T-cell (primary cell): ENCODE measurements around the gene TCF12. TPM values are rescaled to one million over a fixed set of nuclear protein-coding genes. Genes with fewer than 3 reads are reported as not detected.

Source experiments
- ATAC-seq, 4 experiments: fragments of 200-7000 bp in 3 of 4; fragments of 150-1000 bp in 1 of 4; cut with Tn5 transposase; replicated peaks in 1 of 4; 1 replicate in 3 of 4; 2 replicates in 1 of 4; pipeline ENCODE4 v1.10.0; 2021; ENCODE audit warnings: moderate library complexity in 3 of 4, mild to moderate bottlenecking in 2 of 4, moderate number of reproducible peaks in 1 of 4
- CTCF ChIA-PET, 2 donors: fragments of 300-600 bp; sonication (Branson Sonifier 250); formaldehyde crosslinking; loops; one replicate each; lab custom pipeline; 2022; ENCODE audit warnings: antibody characterized with exemption in 2 of 2; lab: Charles Lee
- POLR2A ChIA-PET, 2 donors: fragments of 300-600 bp; sonication (Branson Sonifier 250); formaldehyde crosslinking; loops; one replicate each; lab custom pipeline; 2022; ENCODE audit warnings: antibody characterized with exemption in 2 of 2; lab: Charles Lee
- DNase-seq, 35 experiments: peaks; one replicate each; pipeline versions ENCODE4 v3.0.0 to v3.0.0-alpha.2; 2013 to 2023
- H3K27ac ChIP-seq: one replicate; pipeline ENCODE4 v1.5.1; 2013; ENCODE audit warnings: low read length
- H3K27me3 ChIP-seq, 2 experiments: replicated peaks in 1 of 2; 1 replicate in 1 of 2; 2 replicates in 1 of 2; pipeline versions ENCODE4 v1.6.1 to v1.7.0; 2013; ENCODE audit warnings: low read length in 1 of 2, mixed read lengths in 1 of 2; ENCODE audit not compliant: control insufficient read depth in 2 of 2, insufficient read depth in 2 of 2; ENCODE audit errors: extremely low read depth in 1 of 2
- H3K36me3 ChIP-seq, 2 donors: 1 replicate in 1 of 2; 2 replicates in 1 of 2; pipeline versions ENCODE4 v1.6.1 to v1.7.0; 2013; ENCODE audit warnings: low read length in 1 of 2; ENCODE audit not compliant: control insufficient read depth in 2 of 2, insufficient read depth in 1 of 2; ENCODE audit errors: extremely low read depth in 1 of 2
- H3K4me1 ChIP-seq, 2 experiments: 1 replicate in 1 of 2; 2 replicates in 1 of 2; pipeline versions ENCODE4 v1.6.1 to v1.7.0; 2013; ENCODE audit warnings: low read length in 2 of 2, mixed read lengths in 1 of 2; ENCODE audit not compliant: insufficient read depth in 2 of 2, control insufficient read depth in 1 of 2; ENCODE audit errors: extremely low read depth in 1 of 2
- H3K4me3 ChIP-seq, 2 donors: 1 replicate in 1 of 2; 2 replicates in 1 of 2; pipeline versions ENCODE4 v1.5.1 to v1.7.0; 2013; ENCODE audit warnings: mild to moderate bottlenecking in 2 of 2, low read length in 1 of 2, moderate library complexity in 1 of 2; ENCODE audit not compliant: control insufficient read depth in 1 of 2; ENCODE audit errors: extremely low read depth in 1 of 2
- H3K9me3 ChIP-seq: 2 replicates; pipeline ENCODE4 v1.7.0; 2013
- H3K27ac Mint-ChIP-seq, 2 donors: one replicate each; pipeline ENCODE4 v1.8.0; 2020 to 2021; ENCODE audit warnings: mild to moderate bottlenecking in 2 of 2, mixed read lengths in 2 of 2
- H3K27me3 Mint-ChIP-seq, 2 donors: one replicate each; pipeline ENCODE4 v1.8.0; 2021 to 2022; ENCODE audit warnings: mixed read lengths in 2 of 2
- H3K36me3 Mint-ChIP-seq: one replicate; pipeline ENCODE4 v1.8.0; 2021; ENCODE audit warnings: mixed read lengths
- H3K4me1 Mint-ChIP-seq, 3 donors: one replicate each; pipeline ENCODE4 v1.8.0; 2020 to 2022; ENCODE audit warnings: mixed read lengths in 3 of 3, mild to moderate bottlenecking in 1 of 3
- H3K4me3 Mint-ChIP-seq, 3 donors: one replicate each; pipeline ENCODE4 v1.8.0; 2020 to 2022; ENCODE audit warnings: mild to moderate bottlenecking in 3 of 3, mixed read lengths in 3 of 3, moderate library complexity in 3 of 3
- H3K9me3 Mint-ChIP-seq, 3 donors: one replicate each; pipeline ENCODE4 v1.8.0; 2020 to 2022; ENCODE audit warnings: mixed read lengths in 3 of 3
- WGBS: methylation state at CpG from one replicate; pipeline ENCODE4 v1.1.5; 2013; ENCODE audit warnings: missing lambda C conversion rate; ENCODE audit not compliant: insufficient coverage; 5-methylcytosine and 5-hydroxymethylcytosine counted together
- total RNA-seq, 35 experiments: library from RNA in 6 of 35; stranded (reverse) in 6 of 35; fragments of 120-200 nt in 1 of 35; gene quantifications; one replicate each; pipeline versions ENCODE4 v1.2.1 to v1.2.4 and lab custom pipeline; 2013 to 2026

Gene TCF12
- total RNA-seq, 5 donors from 2014 or later (not counting 1 experiment from before 2014, with no cell fraction given): 68.0 to 94.3 (median 83.0) TPM

GRCh38 chr15:57108296-57108695 is 189.9 kb downstream of the TCF12 start:
- H3K4me1 ChIP-seq: no peaks in the 10 kb centered on the region
- H3K36me3 Mint-ChIP-seq: peaks cover 26% of the 10 kb centered on the region
- no peak overlapping the region for H3K27ac ChIP-seq
- H3K9me3 ChIP-seq: no peaks in the 10 kb centered on the region
- H3K4me3 Mint-ChIP-seq: no peak overlapping the region
- no peak for DNase-seq
- no peak overlapping the region for H3K4me3 ChIP-seq
- H3K36me3 ChIP-seq: no peaks in the 10 kb centered on the region
- no peaks in the 10 kb centered on the region for H3K9me3 Mint-ChIP-seq
- POLR2A ChIA-PET: no interaction called here
- H3K27me3 Mint-ChIP-seq: no peaks in the 10 kb centered on the region
- no peaks in the 10 kb centered on the region for H3K27me3 ChIP-seq
- no peak for ATAC-seq
- peaks cover 11 to 22% (median 21%) of the 10 kb centered on the region in 3 donors for H3K4me1 Mint-ChIP-seq
- no CpG with 5 or more reads among the region's 2 CpGs for WGBS
- CTCF ChIA-PET: no interaction called here
- no peak overlapping the region for H3K27ac Mint-ChIP-seq

DNA sequence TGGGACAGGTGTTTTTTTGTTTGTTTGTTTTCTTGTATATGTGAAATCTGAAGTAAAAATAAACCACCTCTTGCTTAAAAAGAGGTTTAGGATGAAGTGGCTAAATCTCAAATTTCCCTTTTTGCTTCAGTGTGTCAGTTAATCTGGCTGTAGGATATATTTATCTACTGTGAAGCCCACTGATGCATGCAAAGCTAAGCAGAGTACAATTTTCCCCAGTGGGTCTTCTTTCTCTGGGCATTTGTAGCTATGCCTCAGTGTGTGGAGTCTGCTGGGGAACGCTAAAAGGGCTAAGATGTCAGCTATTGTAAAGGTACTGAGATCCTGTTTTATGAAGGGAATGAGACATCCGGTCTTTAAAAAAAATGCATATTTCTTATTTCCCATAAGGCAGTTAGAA is 190.6 kb downstream of the TCF12 start:
- H3K36me3 ChIP-seq: no peaks in the 10 kb centered on the region
- no peak overlapping the region for H3K4me3 ChIP-seq
- H3K27ac ChIP-seq: no peak overlapping the region
- ATAC-seq (no peak), DNase-seq (no peak)
- no peaks in the 10 kb centered on the region for H3K9me3 Mint-ChIP-seq
- POLR2A ChIA-PET: no interaction called here
- CTCF ChIA-PET: no interaction called here
- H3K36me3 Mint-ChIP-seq: peaks cover 24% of the 10 kb centered on the region
- H3K27me3 ChIP-seq: no peaks in the 10 kb centered on the region
- no peaks in the 10 kb centered on the region for H3K27me3 Mint-ChIP-seq
- H3K4me1 ChIP-seq: no peaks in the 10 kb centered on the region
- no peak overlapping the region for H3K4me3 Mint-ChIP-seq
- no CpG with 5 or more reads among the region's 2 CpGs for WGBS
- no peaks in the 10 kb centered on the region for H3K9me3 ChIP-seq
- no peak overlapping the region for H3K27ac Mint-ChIP-seq
- H3K4me1 Mint-ChIP-seq: peaks cover 18 to 24% (median 23%) of the 10 kb centered on the region in 3 donors

GRCh38 chr15:57111002-57111401 is 192.6 kb downstream of the TCF12 start:
- ChIA-PET POLR2A (no interaction called here), CTCF (no interaction called here)
- Mint-ChIP-seq H3K27ac (no peak overlapping the region), H3K4me3 (no peak overlapping the region), H3K9me3 (no peaks in the 10 kb centered on the region), H3K27me3 (no peaks in the 10 kb centered on the region), H3K36me3 (peaks cover 20% of the 10 kb centered on the region), H3K4me1 (peaks cover 19 to 28% (median 25%) of the 10 kb centered on the region in 3 donors)
- no peaks in the 10 kb centered on the region for H3K4me1 ChIP-seq
- DNase-seq: no peak
- no peak overlapping the region for H3K4me3 ChIP-seq
- WGBS: 100% methylated on average over 2 of the region's 4 CpGs
- ATAC-seq: no peak
- H3K36me3 ChIP-seq: no peaks in the 10 kb centered on the region
- no peak overlapping the region for H3K27ac ChIP-seq
- H3K9me3 ChIP-seq: no peaks in the 10 kb centered on the region
- no peaks in the 10 kb centered on the region for H3K27me3 ChIP-seq

- POLR2A ChIA-PET: no interaction called here
- CTCF ChIA-PET: no interaction called here
- H3K27ac Mint-ChIP-seq: peak overlapping the region in 1 of 2 donors; percentile 48
- H3K36me3 Mint-ChIP-seq: peaks cover 15% of the 10 kb centered on the region
- Histone ChIP-seq H3K4me3 (no peak overlapping the region), H3K27ac (no peak overlapping the region), H3K36me3 (peaks cover 0 to 2% of the 10 kb centered on the region in 2 donors), H3K9me3 (no peaks in the 10 kb centered on the region), H3K27me3 (no peaks in the 10 kb centered on the region), H3K4me1 (no peaks in the 10 kb centered on the region)
- 100% methylated on average over 1 of the region's 2 CpGs for WGBS
- no peak overlapping the region for H3K4me3 Mint-ChIP-seq
- DNase-seq: no peak
- H3K9me3 Mint-ChIP-seq: no peaks in the 10 kb centered on the region
- ATAC-seq: no peak
- H3K27me3 Mint-ChIP-seq: no peaks in the 10 kb centered on the region
- H3K4me1 Mint-ChIP-seq: peaks cover 19 to 28% (median 25%) of the 10 kb centered on the region in 3 donors
Observed at GRCh38 chr15:57112178-57112577, 193.7 kb downstream of the TCF12 start.

DNA sequence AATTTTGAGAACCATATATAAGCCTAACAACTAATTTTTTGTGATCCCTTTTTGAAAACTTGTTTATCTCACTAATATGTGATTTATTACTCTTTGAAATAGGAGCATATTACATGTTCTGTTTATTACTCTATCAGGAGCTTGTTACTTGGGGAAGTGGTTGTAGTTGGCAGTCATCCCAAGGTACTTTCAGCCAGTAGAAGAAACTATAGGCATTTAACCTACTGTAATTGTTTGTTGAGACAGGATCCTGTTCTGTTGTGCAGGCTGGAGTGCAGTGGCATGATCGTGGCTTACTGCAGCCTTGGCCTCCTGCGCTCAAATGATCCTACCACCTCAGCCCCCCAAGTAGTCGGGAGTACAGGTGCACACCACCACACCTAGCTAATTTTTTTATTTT is 195.6 kb downstream of the TCF12 start:
- CTCF ChIA-PET: interaction anchor here in 1 of 2 donors (0.6 kb wide), 1 partner anchor 1863 kb away, joined by 4 read pairs; no protein-coding TSS in a partner anchor
- ATAC-seq (no peak), DNase-seq (no peak)
- Histone ChIP-seq H3K9me3 (no peaks in the 10 kb centered on the region), H3K36me3 (peaks cover 0 to 2% of the 10 kb centered on the region in 2 donors), H3K4me1 (no peaks in the 10 kb centered on the region), H3K27me3 (no peaks in the 10 kb centered on the region), H3K27ac (no peak overlapping the region), H3K4me3 (no peak overlapping the region)
- Mint-ChIP-seq H3K4me1 (peaks cover 19 to 36% (median 26%) of the 10 kb centered on the region in 3 donors), H3K4me3 (no peak overlapping the region), H3K9me3 (no peaks in the 10 kb centered on the region), H3K27me3 (no peaks in the 10 kb centered on the region), H3K27ac (no peak overlapping the region), H3K36me3 (peaks cover 8% of the 10 kb centered on the region)
- no CpG with 5 or more reads among the region's 3 CpGs for WGBS
- POLR2A ChIA-PET: interaction anchor here (0.6 to 0.7 kb wide), 2 partner anchors 286 to 839 kb away, joined by 3 to 5 read pairs; no protein-coding TSS in a partner anchor

DNA sequence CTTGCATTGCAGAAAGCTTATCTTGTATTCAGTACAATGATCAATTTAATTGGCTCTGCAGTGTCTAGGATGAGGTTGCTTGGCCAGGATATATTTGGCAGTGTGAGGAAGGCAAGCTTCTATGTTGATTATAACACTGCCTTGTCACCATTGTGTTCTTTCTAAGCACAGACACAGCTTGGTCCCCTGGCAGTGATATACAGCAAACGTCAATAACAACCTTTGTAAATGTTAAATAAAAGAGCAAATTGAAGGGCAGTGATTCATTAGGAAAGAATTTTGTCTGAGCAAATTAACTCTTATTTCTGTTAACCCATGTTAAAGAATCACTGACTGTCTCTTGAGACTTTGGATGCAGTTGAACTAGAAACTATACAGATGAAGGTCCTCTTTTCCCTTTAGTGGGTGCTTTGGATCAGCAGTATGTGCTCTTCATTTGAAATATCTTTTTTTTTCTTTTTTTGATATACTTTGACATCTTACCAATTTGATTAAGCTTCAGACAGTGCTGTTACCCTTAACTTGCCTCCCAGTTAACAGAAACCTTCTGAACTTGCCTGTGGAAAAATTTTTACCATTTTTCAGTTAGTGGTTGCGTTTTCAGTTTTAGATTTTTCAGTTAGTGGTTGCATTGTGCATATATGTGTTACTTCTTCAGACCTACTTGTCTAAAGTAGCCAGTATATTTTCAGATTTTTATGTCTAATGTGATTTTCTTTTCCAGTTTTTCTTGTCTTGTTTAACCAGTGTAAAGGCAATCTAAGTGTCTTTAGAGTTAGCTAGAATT is 199.8 kb downstream of the TCF12 start:
- POLR2A ChIA-PET: no interaction called here
- no peaks in the 10 kb centered on the region for H3K27me3 ChIP-seq
- H3K4me1 ChIP-seq: no peaks in the 10 kb centered on the region
- Mint-ChIP-seq H3K27me3 (no peaks in the 10 kb centered on the region), H3K36me3 (peaks cover 18% of the 10 kb centered on the region), H3K4me1 (peaks cover 26 to 30% (median 26%) of the 10 kb centered on the region in 3 donors), H3K4me3 (no peak overlapping the region), H3K9me3 (no peaks in the 10 kb centered on the region), H3K27ac (no peak overlapping the region)
- no peaks in the 10 kb centered on the region for H3K9me3 ChIP-seq
- ATAC-seq: no peak
- no CpG with 5 or more reads among the region's 2 CpGs for WGBS
- no peak overlapping the region for H3K4me3 ChIP-seq
- CTCF ChIA-PET: no interaction called here
- peaks cover 0 to 2% of the 10 kb centered on the region in 2 donors for H3K36me3 ChIP-seq
- no peak for DNase-seq
- no peak overlapping the region for H3K27ac ChIP-seq
